HCT116 (cell line): Measurements from ENCODE around the gene ACSM3. TPM values are rescaled to one million over a fixed set of nuclear protein-coding genes. Genes with fewer than 3 reads are reported as not detected.

Experiments used
- ATAC-seq: fragments of 200-7000 bp; cut with Tn5 transposase; 2 replicates; pipeline ENCODE4 v1.9.1; 2020; ENCODE audit warnings: mild to moderate bottlenecking, moderate library complexity
- BruUV-seq: library from RNA; stranded (reverse); fragments of 400-500 nt; replicated peaks from 2 replicates; lab custom pipeline; 2021; lab: Mats Ljungman, UMichigan
- CTCF ChIA-PET: fragments of 300-600 bp; sonication (Branson Sonifier 250); formaldehyde crosslinking; loops from one replicate; lab custom pipeline; 2021; ENCODE audit warnings: antibody characterized with exemption; lab: Charles Lee
- POLR2A ChIA-PET: fragments of 300-600, 350-600 bp; sonication (Branson Sonifier 250); formaldehyde crosslinking; loops from one replicate; lab custom pipeline; 2021; ENCODE audit warnings: antibody characterized with exemption; lab: Charles Lee
- RAD21 ChIA-PET, 2 experiments: fragments of 300-600 bp; sonication (Branson Sonifier 250); formaldehyde crosslinking; loops; one replicate each; lab custom pipeline; 2023; ENCODE audit warnings: low total read pairs in 2 of 2; ENCODE audit not compliant: uncharacterized antibody in 2 of 2, unreplicated experiment in 2 of 2, low non-redundant PET in 1 of 2; lab: Charles Lee
- DNase-seq: peaks from one replicate; pipeline ENCODE4 v3.0.0-alpha.2; 2010; ENCODE audit warnings: low read depth, low spot score
- H2AFZ ChIP-seq: fragments of 200-600 bp; shearing (Covaris generic), sonication (generic); 2 replicates; pipeline ENCODE4 v1.6.1; 2017; ENCODE audit warnings: low read depth, mixed run types, mixed read lengths, antibody characterized with exemption, low read length; ENCODE audit not compliant: poor library complexity, severe bottlenecking
- H3K27ac ChIP-seq: 2 replicates; pipeline ENCODE4 v1.5.1; 2012; ENCODE audit warnings: low read depth, low read length
- H3K27me3 ChIP-seq: fragments of 200-600 bp; sonication (generic); 2 replicates; pipeline ENCODE4 v1.6.1; 2016; ENCODE audit warnings: mixed run types, low read length, mixed read lengths; ENCODE audit not compliant: insufficient read depth
- H3K36me3 ChIP-seq, 2 experiments: fragments of 200-500 bp in 1 of 2; fragments of 200-600 bp in 1 of 2; sonication (Bioruptor generic) in 1 of 2; sonication (generic) in 1 of 2; 2 replicates each; pipeline versions ENCODE4 v1.5.1 to v1.6.1; 2014 to 2016; ENCODE audit warnings: low read length in 2 of 2, inconsistent platforms in 1 of 2, mixed read lengths in 1 of 2, mixed run types in 1 of 2; ENCODE audit not compliant: insufficient read depth in 2 of 2, control insufficient read depth in 1 of 2
- H3K4me1 ChIP-seq, 2 experiments: fragments of 200-600 bp in 1 of 2; sonication (generic) in 1 of 2; 2 replicates each; pipeline versions ENCODE4 v1.5.1 to v1.6.1; 2012 to 2017; ENCODE audit warnings: low read length in 2 of 2, inconsistent platforms in 1 of 2, mild to moderate bottlenecking in 1 of 2, mixed read lengths in 1 of 2, mixed run types in 1 of 2, moderate library complexity in 1 of 2; ENCODE audit not compliant: insufficient read depth in 2 of 2, control insufficient read depth in 1 of 2
- H3K4me2 ChIP-seq: fragments of 200-600 bp; sonication (generic); 2 replicates; pipeline ENCODE4 v1.6.1; 2017; ENCODE audit warnings: mixed run types, low read length, mixed read lengths
- H3K4me3 ChIP-seq, 2 experiments: fragments of 200-600 bp in 1 of 2; sonication (generic) in 1 of 2; replicated peaks in 1 of 2; 2 replicates each; pipeline ENCODE4 v1.5.1; 2011 to 2016; ENCODE audit warnings: low read length in 2 of 2, control low read depth in 1 of 2, low read depth in 1 of 2, mild to moderate bottlenecking in 1 of 2, mixed read lengths in 1 of 2, mixed run types in 1 of 2
- H3K79me2 ChIP-seq: fragments of 200-600 bp; sonication (generic); 2 replicates; pipeline ENCODE4 v1.6.1; 2017; ENCODE audit warnings: mild to moderate bottlenecking, mixed run types, low read length, moderate library complexity, mixed read lengths; ENCODE audit not compliant: insufficient read depth
- H3K9ac ChIP-seq: fragments of 200-600 bp; sonication (generic); 2 replicates; pipeline ENCODE4 v1.6.1; 2016; ENCODE audit warnings: low read length, mixed read lengths
- H3K9me2 ChIP-seq: fragments of 200-600 bp; sonication (generic), shearing (Covaris generic); 2 replicates; pipeline ENCODE4 v1.6.1; 2017; ENCODE audit warnings: mixed run types, mild to moderate bottlenecking, moderate library complexity; ENCODE audit not compliant: insufficient read depth
- H3K9me3 ChIP-seq, 2 experiments: fragments of 200-500 bp in 1 of 2; fragments of 200-600 bp in 1 of 2; sonication (Bioruptor generic) in 1 of 2; sonication (generic) in 1 of 2; 2 replicates each; pipeline ENCODE4 v1.6.1; 2014 to 2017; ENCODE audit warnings: low read length in 2 of 2, mixed read lengths in 2 of 2, inconsistent platforms in 1 of 2, low read depth in 1 of 2, mild to moderate bottlenecking in 1 of 2, mixed run types in 1 of 2, moderate library complexity in 1 of 2; ENCODE audit not compliant: control insufficient read depth in 1 of 2, insufficient read depth in 1 of 2
- H4K20me1 ChIP-seq: fragments of 200-600 bp; sonication (generic), shearing (Covaris generic); 2 replicates; pipeline ENCODE4 v1.6.1; 2017; ENCODE audit warnings: mixed run types, mild to moderate bottlenecking, moderate library complexity; ENCODE audit not compliant: insufficient read depth
- CBX3 ChIP-seq: IDR thresholded peaks from 2 replicates; pipeline ENCODE4 v1.6.1; 2012; ENCODE audit warnings: low read depth
- EGR1 ChIP-seq: IDR thresholded peaks from 2 replicates; pipeline ENCODE4 v1.6.1; 2012; ENCODE audit warnings: low read depth
- EZH2 ChIP-seq: fragments of 200-600 bp; sonication (generic); IDR thresholded peaks from 2 replicates; pipeline ENCODE4 v1.6.1; 2017; ENCODE audit warnings: antibody characterized with exemption, mixed run types
- EZH2phosphoT487 ChIP-seq: fragments of 200-600 bp; IDR thresholded peaks from 2 replicates; pipeline ENCODE4 v1.6.1; 2018; ENCODE audit warnings: antibody characterized with exemption, borderline replicate concordance
- MAX ChIP-seq: IDR thresholded peaks from 2 replicates; pipeline ENCODE4 v1.6.1; 2012
- POLR2AphosphoS5 ChIP-seq: IDR thresholded peaks from 2 replicates; pipeline ENCODE4 v1.6.1; 2011; ENCODE audit warnings: mild to moderate bottlenecking, low read depth, low read length, moderate library complexity
- RAD21 ChIP-seq: IDR thresholded peaks from 2 replicates; pipeline ENCODE4 v1.6.1; 2012; ENCODE audit warnings: low read depth, mild to moderate bottlenecking
- REST ChIP-seq: IDR thresholded peaks from 2 replicates; pipeline ENCODE4 v1.6.1; 2012; ENCODE audit warnings: low read depth
- SIN3A ChIP-seq: IDR thresholded peaks from 2 replicates; pipeline ENCODE4 v1.6.1; 2012; ENCODE audit warnings: low read depth
- SP1 ChIP-seq: IDR thresholded peaks from 2 replicates; pipeline ENCODE4 v1.6.1; 2012; ENCODE audit warnings: low read depth
- SRF ChIP-seq: IDR thresholded peaks from 2 replicates; pipeline ENCODE4 v1.6.1; 2012; ENCODE audit warnings: low read depth
- TCF7L2 ChIP-seq: IDR thresholded peaks from 2 replicates; pipeline ENCODE4 v1.7.0; 2011; ENCODE audit warnings: borderline replicate concordance, inconsistent platforms; ENCODE audit not compliant: insufficient read depth, insufficient read length; ENCODE audit errors: extremely low read depth
- ZFX ChIP-seq: fragments of 450-650 bp; IDR thresholded peaks from 2 replicates; pipeline ENCODE4 v1.6.1; 2017
- ZNF274 ChIP-seq: fragments of 200-500 bp; sonication (Bioruptor generic); IDR thresholded peaks from 2 replicates; pipeline ENCODE4 v1.6.1; 2014; ENCODE audit warnings: mild to moderate bottlenecking, low read depth, low read length, inconsistent platforms
- intact Hi-C: fragments of 100-400 bp; cut with micrococcal nuclease; formaldehyde crosslinking; loops from 2 replicates; pipeline ENCODE4 v1.10.0; 2022
- total RNA-seq: library from RNA; stranded (reverse); gene quantifications from one replicate; pipeline ENCODE4 v1.2.1, GENCODE V29; 2021; ENCODE audit not compliant: unreplicated experiment

ACSM3 gene
- total RNA-seq, 1 experiment from 2014 or later: 15.0 TPM

DNA sequence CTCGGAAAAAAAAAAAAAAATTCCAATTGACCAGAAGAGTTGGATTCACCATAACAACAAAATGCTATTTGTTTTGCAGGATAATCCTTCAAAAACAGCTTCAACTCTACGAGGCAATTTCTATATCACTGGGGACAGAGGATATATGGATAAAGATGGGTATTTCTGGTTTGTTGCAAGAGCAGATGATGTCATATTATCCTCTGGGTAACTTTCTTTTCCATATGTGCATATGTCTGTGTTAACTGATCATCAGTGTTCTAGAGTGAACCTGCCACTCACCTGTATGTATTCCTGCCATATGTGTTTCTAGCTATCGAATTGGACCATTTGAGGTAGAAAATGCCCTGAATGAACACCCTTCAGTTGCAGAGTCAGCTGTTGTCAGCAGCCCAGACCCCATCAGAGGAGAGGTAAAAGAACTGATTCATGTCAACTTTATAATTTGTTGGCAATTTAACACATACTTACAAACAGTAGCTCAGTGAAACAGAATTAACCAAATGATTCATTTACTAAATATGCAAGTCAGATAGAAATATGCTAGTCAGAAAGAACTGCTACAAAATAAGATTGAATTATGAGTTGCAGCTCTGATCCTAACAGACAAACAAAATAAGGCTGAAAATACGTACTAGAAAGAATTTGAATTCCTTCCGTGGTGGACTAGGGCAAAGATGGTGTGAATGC lies 28.3 kb downstream of the ACSM3 start (continued):
- TF ChIP-seq REST (no peak), SIN3A (no peak), TCF7L2 (no peak), SP1 (no peak), CBX3 (no peak), EZH2phosphoT487 (no peak)

DNA sequence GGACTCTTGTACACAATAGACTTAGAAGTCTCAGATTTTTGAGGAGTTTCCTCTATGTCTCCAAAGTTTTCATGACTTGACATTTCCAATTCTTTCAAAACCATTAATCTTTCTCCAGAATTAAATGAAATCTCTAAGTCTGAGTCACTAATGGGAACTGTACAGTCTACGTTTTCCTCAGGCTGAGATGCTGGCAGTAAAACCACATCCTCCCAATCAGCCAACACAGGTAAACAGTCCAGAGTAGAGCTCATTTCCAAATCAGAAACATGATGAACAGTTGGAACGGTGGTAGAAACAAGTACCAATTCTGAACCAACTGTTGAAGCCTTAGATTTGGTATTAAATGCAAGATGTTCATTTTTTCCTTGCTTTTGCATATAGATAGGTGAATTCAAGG lies 34.5 kb downstream of the ACSM3 start:
- H3K4me2 ChIP-seq: no peak overlapping the region
- CTCF ChIA-PET: no interaction called here
- POLR2A ChIA-PET: no interaction called here

More for the DNA sequence above, 34.5 kb downstream of the ACSM3 start:
- no peak overlapping the region for H3K9ac ChIP-seq
- H3K9me2 ChIP-seq: no peaks in the 10 kb centered on the region
- H3K79me2 ChIP-seq: no peaks in the 10 kb centered on the region
- no peak overlapping the region for H3K4me3 ChIP-seq
- no peaks in the 10 kb centered on the region for H3K4me1 ChIP-seq
- H3K9me3 ChIP-seq: no peaks in the 10 kb centered on the region
- H3K27ac ChIP-seq: no peak overlapping the region
- no peaks in the 10 kb centered on the region for H3K27me3 ChIP-seq
- peaks cover 10 to 13% of the 10 kb centered on the region in 2 experiments for H3K36me3 ChIP-seq
- TF ChIP-seq EZH2 (no peak), RAD21 (no peak), SRF (no peak), ZFX (no peak), SP1 (no peak), ZNF274 (no peak), SIN3A (no peak), EGR1 (no peak), MAX (no peak), POLR2AphosphoS5 (no peak)
- H2AFZ ChIP-seq: no peak overlapping the region
- RAD21 ChIA-PET: no interaction called here
- BruUV-seq: no TSS peak
- ATAC-seq (no peak), DNase-seq (no peak)
- intact Hi-C loops: no loop called here
- H4K20me1 ChIP-seq: no peaks in the 10 kb centered on the region
